Adrenal gland (tissue), 12 donors: Measurements from ENCODE around the gene EPS8L1. TPM values are rescaled to one million over a fixed set of nuclear protein-coding genes. Genes with fewer than 3 reads are reported as not detected.

ENCODE experiments used
- DNase-seq, 7 donors: peaks; one replicate each; pipeline ENCODE4 v3.0.0-alpha.2; 2019 to 2020
- H3K27ac ChIP-seq, 5 donors: fragments of 200-600 bp; sonication (generic) in 4 of 5; 1 replicate in 3 of 5; 2 replicates in 2 of 5; pipeline versions ENCODE4 v1.5.1 to v1.8.0; 2016 to 2020; ENCODE audit warnings: mild to moderate bottlenecking in 1 of 5
- H3K27me3 ChIP-seq: fragments of 200-600 bp; 2 replicates; pipeline ENCODE4 v1.8.0; 2021
- H3K36me3 ChIP-seq, 2 donors: fragments of 200-600 bp; replicated peaks in 1 of 2; 1 replicate in 1 of 2; 2 replicates in 1 of 2; pipeline versions ENCODE4 v1.5.1 to v1.8.0; 2018 to 2022
- H3K4me1 ChIP-seq, 2 donors: fragments of 200-600 bp; replicated peaks in 1 of 2; 1 replicate in 1 of 2; 2 replicates in 1 of 2; pipeline versions ENCODE4 v1.5.1 to v1.8.0; 2018 to 2021
- H3K4me3 ChIP-seq, 4 donors: fragments of 200-600 bp; sonication (generic) in 3 of 4; one replicate each; pipeline ENCODE4 v1.5.1; 2016 to 2018
- H3K9me3 ChIP-seq, 3 donors: fragments of 200-600 bp; sonication (generic) in 1 of 3; replicated peaks in 1 of 3; 1 replicate in 2 of 3; 2 replicates in 1 of 3; pipeline versions ENCODE4 v1.5.1 to v1.8.0; 2016 to 2021
- POLR2A ChIP-seq, 2 donors: fragments of 450-650 bp; IDR thresholded peaks; one replicate each; pipeline ENCODE4 v1.6.1; 2017; ENCODE audit warnings: antibody characterized with exemption in 2 of 2, mild to moderate bottlenecking in 2 of 2, moderate library complexity in 1 of 2
- WGBS, 4 donors: extraction: QIAGEN DNeasy Blood & Tissue Kit in 2 of 4; methylation state at CpG; one replicate each; pipeline versions ENCODE4 v1.1.5 to v1.1.7; 2013 to 2017; 5-methylcytosine and 5-hydroxymethylcytosine counted together
- intact Hi-C, 2 donors: fragments of 100-400 bp; cut with DNase I; formaldehyde crosslinking; loops; one replicate each; pipeline versions ENCODE4 v1.14.1 to v1.15.0; 2022 to 2023
- polyA plus RNA-seq, 3 donors: library from polyadenylated mRNA; stranded (reverse); fragments of 200-250 nt in 2 of 3; fragments of 350-450 nt in 1 of 3; fragmentation: Illumina TruSeq in 1 of 3; extraction: RNeasy Lipid Tissue Mini Kit (QIAGEN cat#74804) in 1 of 3; gene quantifications; one replicate each; pipeline ENCODE4 v1.2.3, GENCODE V29; 2013 to 2014
- total RNA-seq, 9 donors: library from RNA; depleted of rRNA in 4 of 9; stranded (reverse); fragments of >200 nt in 4 of 9; fragments of 120-200 nt in 1 of 9; fragmentation: NEBNext Ultra II Directional in 1 of 9; extraction: Animal tissue kit (Norgen Biotek cat#: 25700) in 1 of 9; gene quantifications; one replicate each; pipeline versions ENCODE4 v1.1.0 to v1.2.4, GENCODE V29; 2013 to 2023
- TF ChIP-seq, protein P1 (sequence below), 6 experiments: fragments of 450-650 bp in 4 of 6; fragments of 200-600 bp in 2 of 6; sonication (generic) in 1 of 6; IDR thresholded peaks; 1 replicate in 5 of 6; 2 replicates in 1 of 6; pipeline versions ENCODE4 v1.5.1 to v1.8.0; 2016 to 2021; ENCODE audit warnings: antibody characterized with exemption in 6 of 6, mild to moderate bottlenecking in 2 of 6, moderate library complexity in 1 of 6
- donor health status: healthy with polysubstance abuse.
- donor health status: Bipolar disorder and iron deficiency.
- donor health status: DM: yes; HTN: yes; CAD: no.
- donor health status: DM: no; HTN: no; CAD: no.
- donor health status: DM: no; HTN: no; CAD: no.
- donor health status: DM: yes; HTN: yes; CAD: no.

The EPS8L1 gene
- total and polyA plus RNA-seq, 12 donors: 0.60 to 8.0 (median 2.2) TPM; not detected in 2

- no peak for TF ChIP-seq POLR2A (IDR thresholded peaks at IDR 0.05)
- TF ChIP-seq, protein P1, sequence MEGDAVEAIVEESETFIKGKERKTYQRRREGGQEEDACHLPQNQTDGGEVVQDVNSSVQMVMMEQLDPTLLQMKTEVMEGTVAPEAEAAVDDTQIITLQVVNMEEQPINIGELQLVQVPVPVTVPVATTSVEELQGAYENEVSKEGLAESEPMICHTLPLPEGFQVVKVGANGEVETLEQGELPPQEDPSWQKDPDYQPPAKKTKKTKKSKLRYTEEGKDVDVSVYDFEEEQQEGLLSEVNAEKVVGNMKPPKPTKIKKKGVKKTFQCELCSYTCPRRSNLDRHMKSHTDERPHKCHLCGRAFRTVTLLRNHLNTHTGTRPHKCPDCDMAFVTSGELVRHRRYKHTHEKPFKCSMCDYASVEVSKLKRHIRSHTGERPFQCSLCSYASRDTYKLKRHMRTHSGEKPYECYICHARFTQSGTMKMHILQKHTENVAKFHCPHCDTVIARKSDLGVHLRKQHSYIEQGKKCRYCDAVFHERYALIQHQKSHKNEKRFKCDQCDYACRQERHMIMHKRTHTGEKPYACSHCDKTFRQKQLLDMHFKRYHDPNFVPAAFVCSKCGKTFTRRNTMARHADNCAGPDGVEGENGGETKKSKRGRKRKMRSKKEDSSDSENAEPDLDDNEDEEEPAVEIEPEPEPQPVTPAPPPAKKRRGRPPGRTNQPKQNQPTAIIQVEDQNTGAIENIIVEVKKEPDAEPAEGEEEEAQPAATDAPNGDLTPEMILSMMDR (IDR thresholded peaks at IDR 0.05): no peak
- DNase-seq: peak in 1 of 7 donors; percentile 14
- H3K27ac ChIP-seq: no peak overlapping the region
- WGBS, 4 donors: 26 to 43% (median 36%) methylated on average over 35 to 42 of the region's 42 CpGs
- no peaks in the 10 kb centered on the region for H3K36me3 ChIP-seq
- peaks cover 48% of the 10 kb centered on the region for H3K27me3 ChIP-seq
- no peak overlapping the region for H3K4me3 ChIP-seq
- peaks cover 16 to 36% of the 10 kb centered on the region in 2 donors for H3K4me1 ChIP-seq
- intact Hi-C loops: no loop called here
- H3K9me3 ChIP-seq: no peaks in the 10 kb centered on the region
Measured at GRCh38 chr19:55083004-55083850, 7.6 kb downstream of the EPS8L1 start.

DNA sequence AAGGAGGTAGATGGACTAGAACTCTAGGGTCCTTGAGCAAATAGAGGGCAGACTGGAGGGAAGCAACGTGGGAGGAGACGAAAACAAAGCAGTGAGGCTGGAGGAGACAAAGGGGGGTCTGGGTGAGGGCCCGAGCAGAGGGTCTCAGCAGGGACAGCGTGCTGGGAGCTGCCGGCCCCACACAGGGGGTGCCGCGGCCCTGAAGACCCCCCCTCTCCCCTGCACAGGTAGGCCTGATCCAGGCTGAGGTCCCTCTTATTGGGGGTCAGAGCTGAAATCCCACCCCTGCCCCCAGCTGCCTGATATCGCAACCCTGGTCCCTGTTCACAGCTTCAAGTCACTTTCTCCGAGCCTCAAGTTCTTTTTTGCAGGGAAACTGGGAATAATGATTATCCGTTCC, 8.7 kb downstream of the EPS8L1 start:
- Histone ChIP-seq H3K36me3 (no peaks in the 10 kb centered on the region), H3K27me3 (peaks cover 48% of the 10 kb centered on the region), H3K4me1 (peaks cover 16 to 36% of the 10 kb centered on the region in 2 donors), H3K27ac (no peak overlapping the region), H3K9me3 (no peaks in the 10 kb centered on the region), H3K4me3 (no peak overlapping the region)
- WGBS, 4 donors: 62 to 73% (median 67%) methylated on average over 10 of the region's 10 CpGs
- TF ChIP-seq, protein P1 (IDR thresholded peaks at IDR 0.05): no peak
- TF ChIP-seq POLR2A (IDR thresholded peaks at IDR 0.05): no peak
- DNase-seq: no peak
- intact Hi-C loops: no loop called here

DNA sequence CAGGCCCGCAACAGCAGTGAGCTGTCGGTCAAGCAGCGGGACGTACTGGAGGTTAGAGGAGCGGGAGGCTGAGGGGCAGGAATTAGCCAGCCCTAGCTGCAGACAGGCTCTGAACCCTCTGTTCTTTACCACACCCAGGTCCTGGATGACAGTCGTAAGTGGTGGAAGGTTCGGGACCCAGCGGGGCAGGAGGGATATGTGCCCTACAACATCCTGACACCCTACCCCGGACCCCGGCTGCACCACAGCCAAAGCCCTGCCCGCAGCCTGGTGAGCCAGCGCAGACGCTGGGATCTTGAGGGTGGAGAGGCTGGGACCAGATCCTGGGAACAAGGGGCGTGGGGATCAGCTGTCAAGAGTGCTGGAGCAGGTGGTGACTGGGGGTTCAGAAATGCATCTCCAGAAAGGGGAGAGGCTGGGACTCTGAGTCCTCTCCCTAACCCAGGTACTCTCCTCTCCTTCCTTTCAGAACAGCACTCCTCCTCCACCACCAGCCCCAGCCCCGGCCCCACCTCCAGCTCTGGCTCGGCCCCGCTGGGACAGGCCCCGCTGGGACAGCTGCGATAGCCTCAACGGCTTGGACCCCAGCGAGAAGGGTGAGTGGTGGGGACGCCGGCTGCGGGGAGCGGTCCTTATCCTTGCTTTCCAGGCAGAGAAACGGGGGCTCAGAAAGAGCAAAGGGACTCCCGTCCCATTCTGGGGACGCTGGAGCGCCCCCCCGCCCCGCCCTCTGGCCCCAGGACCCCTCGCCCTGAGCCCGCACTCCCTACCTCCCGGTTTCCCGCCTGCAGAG, 10.4 kb downstream of the EPS8L1 start:
- TF ChIP-seq, protein P1 (IDR thresholded peaks at IDR 0.05): no peak
- no peak for TF ChIP-seq POLR2A (IDR thresholded peaks at IDR 0.05)
- Histone ChIP-seq H3K36me3 (peaks cover 0 to 7% of the 10 kb centered on the region in 2 donors), H3K27me3 (peaks cover 39% of the 10 kb centered on the region), H3K4me1 (peaks cover 16 to 28% of the 10 kb centered on the region in 2 donors), H3K27ac (no peak overlapping the region), H3K9me3 (no peaks in the 10 kb centered on the region), H3K4me3 (peak overlapping the region in 1 of 4 donors; percentile 50)
- WGBS, 4 donors: 18 to 27% (median 26%) methylated on average over 15 to 35 of the region's 35 CpGs
- peak in 1 of 7 donors; percentile 14 for DNase-seq
- intact Hi-C loops: no loop called here
